ENCODE data around the gene PCK2. TPM values are rescaled to one million over a fixed set of nuclear protein-coding genes. Genes with fewer than 3 reads are reported as not detected.

PCK2 gene
- total RNA-seq, 1 donor from 2014 or later, result 126 TPM

GRCh38 chr14:24139272-24139934, 45.3 kb downstream of the PCK2 start:
- H3K36me3 Mint-ChIP-seq (ENCODE audit: low read depth), result peaks cover 11% of the 10 kb centered on the region
- TF ChIP-seq CTCF (IDR thresholded peaks at IDR 0.05), result no peak
- no peak overlapping the region for H3K27ac Mint-ChIP-seq (ENCODE audit: unreplicated experiment)

DNA sequence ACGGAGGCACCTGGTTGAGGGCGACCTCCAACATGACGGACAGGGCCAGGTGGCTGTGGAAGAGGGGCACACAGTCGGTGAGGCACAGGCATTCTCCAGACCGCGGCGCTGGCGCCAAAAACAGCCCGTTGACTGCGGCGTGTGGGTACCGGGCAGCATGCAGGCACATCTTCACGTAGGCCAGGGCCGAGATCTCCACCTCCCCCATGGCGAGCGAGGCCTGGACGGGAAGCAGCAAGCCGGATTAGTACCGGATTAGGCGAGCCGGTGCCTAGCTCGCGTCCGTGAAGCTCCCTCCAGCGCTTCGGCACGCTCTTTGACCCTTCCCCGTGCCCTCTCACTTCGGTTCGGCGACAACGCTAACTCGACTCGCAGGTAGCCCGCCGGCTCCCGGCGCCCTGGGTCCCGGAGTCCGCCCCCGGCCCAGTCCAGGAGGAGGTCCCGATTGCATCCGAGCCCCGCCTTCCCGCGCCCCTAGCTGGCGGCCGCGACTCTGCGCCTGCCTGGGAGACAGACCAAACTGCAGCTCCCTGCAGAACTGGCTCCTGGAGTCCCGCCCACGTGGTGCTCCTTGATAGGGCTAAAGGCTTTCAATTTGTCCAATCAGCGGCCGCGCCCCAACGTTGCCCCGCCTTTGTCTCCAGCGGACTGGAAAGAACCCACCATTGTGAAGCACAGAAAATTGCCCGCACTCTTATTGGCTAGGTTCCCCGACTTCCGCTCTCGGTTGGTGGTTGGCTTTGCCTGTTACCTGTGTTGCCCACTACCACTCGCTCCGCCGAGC, 47.2 kb downstream of the PCK2 start, which contains the start of gene EMC9:
Gene EMC9, minus strand, starts transcription at position 495 of the 784 bp plus-strand sequence. Its CDS starts 287 bp downstream, at position 208.
- DNase-seq (ENCODE audit: low spot score), result peak; percentile 100
- peak; percentile 72 for TF ChIP-seq CTCF (IDR thresholded peaks at IDR 0.05)
- Mint-ChIP-seq H3K9me3 (ENCODE audit: low read depth) (no peaks in the 10 kb centered on the region), H3K27ac (ENCODE audit: unreplicated experiment) (peak within 1 kb of the TSS; percentile 97), H3K36me3 (ENCODE audit: low read depth) (peaks cover 11% of the 10 kb centered on the region), H3K4me1 (ENCODE audit: low read depth) (peaks cover 56% of the 10 kb centered on the region), H3K4me3 (ENCODE audit: unreplicated experiment) (peak within 1 kb of the TSS; percentile 90), H3K27me3 (ENCODE audit: low read depth) (no peaks in the 10 kb centered on the region)

More at GRCh38 chr14:24139272-24139934, 45.3 kb downstream of the PCK2 start:
- no peaks in the 10 kb centered on the region for H3K27me3 Mint-ChIP-seq (ENCODE audit: low read depth)
- H3K9me3 Mint-ChIP-seq (ENCODE audit: low read depth), result no peaks in the 10 kb centered on the region
- no peak overlapping the region for H3K4me3 Mint-ChIP-seq (ENCODE audit: unreplicated experiment)
- H3K4me1 Mint-ChIP-seq (ENCODE audit: low read depth), result peaks cover 51% of the 10 kb centered on the region
- DNase-seq (ENCODE audit: low spot score), result no peak

- H3K36me3 Mint-ChIP-seq (ENCODE audit: low read depth), result peaks cover 7% of the 10 kb centered on the region
- no peak for DNase-seq (ENCODE audit: low spot score)
- TF ChIP-seq CTCF (IDR thresholded peaks at IDR 0.05), result no peak
- H3K4me3 Mint-ChIP-seq (ENCODE audit: unreplicated experiment), result no peak overlapping the region
- H3K27ac Mint-ChIP-seq (ENCODE audit: unreplicated experiment), result peak overlapping the region; percentile 32
- H3K4me1 Mint-ChIP-seq (ENCODE audit: low read depth), result peaks cover 51% of the 10 kb centered on the region
- no peaks in the 10 kb centered on the region for H3K27me3 Mint-ChIP-seq (ENCODE audit: low read depth)
- H3K9me3 Mint-ChIP-seq (ENCODE audit: low read depth), result no peaks in the 10 kb centered on the region
Measured at GRCh38 chr14:24143511-24143910, 49.4 kb downstream of the PCK2 start.

GRCh38 chr14:24144451-24144850, 50.3 kb downstream of the PCK2 start:
- Mint-ChIP-seq H3K36me3 (ENCODE audit: low read depth) (peaks cover 3% of the 10 kb centered on the region), H3K27ac (ENCODE audit: unreplicated experiment) (no peak overlapping the region), H3K4me1 (ENCODE audit: low read depth) (peaks cover 50% of the 10 kb centered on the region), H3K4me3 (ENCODE audit: unreplicated experiment) (peak overlapping the region; percentile 16), H3K27me3 (ENCODE audit: low read depth) (no peaks in the 10 kb centered on the region), H3K9me3 (ENCODE audit: low read depth) (no peaks in the 10 kb centered on the region)
- TF ChIP-seq CTCF (IDR thresholded peaks at IDR 0.05), result no peak
- no peak for DNase-seq (ENCODE audit: low spot score)

GRCh38 chr14:24145219-24145618, 51.1 kb downstream of the PCK2 start:
- no peak overlapping the region for H3K27ac Mint-ChIP-seq (ENCODE audit: unreplicated experiment)

More at GRCh38 chr14:24145219-24145618, 51.1 kb downstream of the PCK2 start:
- H3K36me3 Mint-ChIP-seq (ENCODE audit: low read depth), result peaks cover 5% of the 10 kb centered on the region
- H3K9me3 Mint-ChIP-seq (ENCODE audit: low read depth), result no peaks in the 10 kb centered on the region
- no peak for TF ChIP-seq CTCF (IDR thresholded peaks at IDR 0.05)
- H3K4me1 Mint-ChIP-seq (ENCODE audit: low read depth), result peaks cover 46% of the 10 kb centered on the region
- peak; percentile 52 for DNase-seq (ENCODE audit: low spot score)
- no peaks in the 10 kb centered on the region for H3K27me3 Mint-ChIP-seq (ENCODE audit: low read depth)
- H3K4me3 Mint-ChIP-seq (ENCODE audit: unreplicated experiment), result no peak overlapping the region

All from chondrocyte (in vitro differentiated cells).